GM23338 (cell line): ENCODE measurements around the gene RNF151.

Experiments used
- CTCF ChIP-seq, 2 experiments: fragments of 200-600 bp in 1 of 2; sonication (generic) in 1 of 2; conservative IDR thresholded peaks; 2 replicates each; pipeline versions ENCODE4 v1.5.1 to v1.6.1; 2016 to 2017; ENCODE audit warnings: antibody characterized with exemption in 2 of 2, low read depth in 2 of 2, mild to moderate bottlenecking in 2 of 2, moderate library complexity in 1 of 2
- EZH2 ChIP-seq: fragments of 200-600 bp; sonication (generic); IDR thresholded peaks from one replicate; pipeline ENCODE4 v1.8.0; 2017; ENCODE audit warnings: antibody characterized with exemption, mild to moderate bottlenecking, low read depth; ENCODE audit not compliant: unreplicated experiment
- EZH2phosphoT487 ChIP-seq: fragments of 200-600 bp; sonication (generic); IDR thresholded peaks from one replicate; pipeline ENCODE4 v1.8.1; 2018; ENCODE audit warnings: antibody characterized with exemption; ENCODE audit not compliant: unreplicated experiment
- JUNB ChIP-seq: IDR thresholded peaks from one replicate; pipeline ENCODE4 v1.6.1; 2016; ENCODE audit warnings: antibody characterized with exemption; ENCODE audit not compliant: unreplicated experiment
- NANOG ChIP-seq: IDR thresholded peaks from 2 replicates; pipeline ENCODE4 v1.6.1; 2016; ENCODE audit warnings: antibody characterized with exemption, borderline replicate concordance
- POLR2AphosphoS5 ChIP-seq: IDR thresholded peaks from 2 replicates; pipeline ENCODE4 v1.6.1; 2016; ENCODE audit warnings: antibody characterized with exemption, low read depth
- TF ChIP-seq, protein P1 (sequence below): IDR thresholded peaks from one replicate; pipeline ENCODE4 v1.6.1; 2018; ENCODE audit warnings: antibody characterized with exemption; ENCODE audit not compliant: unreplicated experiment

DNA sequence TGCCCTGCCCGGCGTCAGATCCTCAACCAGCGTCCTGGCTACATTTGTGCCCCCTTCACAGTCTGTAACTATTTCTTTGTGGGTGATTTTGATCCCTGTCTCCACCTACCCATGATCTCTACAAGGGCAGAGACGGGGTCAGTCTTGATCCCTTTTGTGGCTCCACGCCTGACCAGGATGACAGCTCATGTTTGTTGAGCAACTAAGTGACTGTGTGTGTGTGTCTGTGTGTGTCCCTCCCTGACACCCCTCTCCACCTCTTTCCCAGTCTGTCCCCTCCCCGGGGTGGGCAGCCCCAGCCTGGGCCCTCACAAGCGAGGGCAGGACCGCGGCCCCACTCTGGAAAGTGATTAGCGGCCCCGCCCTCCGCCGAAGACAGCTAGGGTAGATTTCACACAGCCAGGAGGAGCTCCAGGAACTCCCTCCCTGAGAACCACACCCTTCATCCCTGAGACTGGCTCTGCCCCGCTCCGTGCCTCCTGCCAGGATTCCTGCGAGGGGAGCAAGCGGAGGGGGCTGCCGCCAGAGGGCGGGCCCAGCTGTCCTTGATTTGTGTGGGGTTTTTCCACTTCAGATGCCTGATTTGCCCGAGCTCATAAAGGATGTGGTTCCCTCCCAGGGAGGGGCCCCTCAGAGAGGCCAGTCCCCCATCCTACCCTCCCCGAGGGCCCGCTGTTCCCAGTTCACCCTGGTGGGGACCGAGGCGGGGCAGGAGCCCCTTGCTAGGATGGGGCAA lies 43.2 kb upstream of the RNF151 start:
- TF ChIP-seq CTCF (conservative IDR thresholded peaks at IDR 0.05; ENCODE audit: low read depth in 2 of 2) (peak; percentile 59 to 61), EZH2 (no peak), POLR2AphosphoS5 (no peak), JUNB (no peak), EZH2phosphoT487 (no peak), NANOG (no peak)
- TF ChIP-seq, protein P1, sequence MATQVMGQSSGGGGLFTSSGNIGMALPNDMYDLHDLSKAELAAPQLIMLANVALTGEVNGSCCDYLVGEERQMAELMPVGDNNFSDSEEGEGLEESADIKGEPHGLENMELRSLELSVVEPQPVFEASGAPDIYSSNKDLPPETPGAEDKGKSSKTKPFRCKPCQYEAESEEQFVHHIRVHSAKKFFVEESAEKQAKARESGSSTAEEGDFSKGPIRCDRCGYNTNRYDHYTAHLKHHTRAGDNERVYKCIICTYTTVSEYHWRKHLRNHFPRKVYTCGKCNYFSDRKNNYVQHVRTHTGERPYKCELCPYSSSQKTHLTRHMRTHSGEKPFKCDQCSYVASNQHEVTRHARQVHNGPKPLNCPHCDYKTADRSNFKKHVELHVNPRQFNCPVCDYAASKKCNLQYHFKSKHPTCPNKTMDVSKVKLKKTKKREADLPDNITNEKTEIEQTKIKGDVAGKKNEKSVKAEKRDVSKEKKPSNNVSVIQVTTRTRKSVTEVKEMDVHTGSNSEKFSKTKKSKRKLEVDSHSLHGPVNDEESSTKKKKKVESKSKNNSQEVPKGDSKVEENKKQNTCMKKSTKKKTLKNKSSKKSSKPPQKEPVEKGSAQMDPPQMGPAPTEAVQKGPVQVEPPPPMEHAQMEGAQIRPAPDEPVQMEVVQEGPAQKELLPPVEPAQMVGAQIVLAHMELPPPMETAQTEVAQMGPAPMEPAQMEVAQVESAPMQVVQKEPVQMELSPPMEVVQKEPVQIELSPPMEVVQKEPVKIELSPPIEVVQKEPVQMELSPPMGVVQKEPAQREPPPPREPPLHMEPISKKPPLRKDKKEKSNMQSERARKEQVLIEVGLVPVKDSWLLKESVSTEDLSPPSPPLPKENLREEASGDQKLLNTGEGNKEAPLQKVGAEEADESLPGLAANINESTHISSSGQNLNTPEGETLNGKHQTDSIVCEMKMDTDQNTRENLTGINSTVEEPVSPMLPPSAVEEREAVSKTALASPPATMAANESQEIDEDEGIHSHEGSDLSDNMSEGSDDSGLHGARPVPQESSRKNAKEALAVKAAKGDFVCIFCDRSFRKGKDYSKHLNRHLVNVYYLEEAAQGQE = no peak
